Liver (tissue), 9 donors: ENCODE data around the gene MMD. TPM values are rescaled to one million over a fixed set of nuclear protein-coding genes. Genes with fewer than 3 reads are reported as not detected.

Experiments used
- DNase-seq: peaks from one replicate; pipeline ENCODE4 v3.0.0-alpha.2; 2017; ENCODE audit warnings: low spot score
- H3K27ac ChIP-seq, 2 donors: one replicate each; pipeline ENCODE4 v1.7.0; 2013; ENCODE audit warnings: inconsistent platforms in 2 of 2, low read length in 2 of 2, control low read depth in 1 of 2, low read depth in 1 of 2, mild to moderate bottlenecking in 1 of 2
- H3K27me3 ChIP-seq, 4 donors: one replicate each; pipeline versions ENCODE4 v1.6.1 to v1.7.0; 2013; ENCODE audit warnings: low read length in 3 of 4, inconsistent platforms in 1 of 4, mild to moderate bottlenecking in 1 of 4, moderate library complexity in 1 of 4; ENCODE audit not compliant: control insufficient read depth in 4 of 4, insufficient read depth in 4 of 4
- H3K36me3 ChIP-seq, 4 donors: one replicate each; pipeline versions ENCODE4 v1.6.1 to v1.7.0; 2013; ENCODE audit warnings: low read length in 3 of 4, mild to moderate bottlenecking in 3 of 4, low read depth in 1 of 4, moderate library complexity in 1 of 4; ENCODE audit not compliant: control insufficient read depth in 4 of 4, insufficient read depth in 3 of 4
- H3K4me1 ChIP-seq, 4 donors: one replicate each; pipeline versions ENCODE4 v1.6.1 to v1.7.0; 2013; ENCODE audit warnings: low read length in 3 of 4, mild to moderate bottlenecking in 3 of 4, moderate library complexity in 1 of 4; ENCODE audit not compliant: control insufficient read depth in 4 of 4, insufficient read depth in 4 of 4
- H3K4me3 ChIP-seq, 3 donors: one replicate each; pipeline versions ENCODE4 v1.6.1 to v1.7.0; 2013; ENCODE audit warnings: low read length in 3 of 3, control low read depth in 1 of 3, low read depth in 1 of 3, mild to moderate bottlenecking in 1 of 3
- H3K9ac ChIP-seq, 2 donors: one replicate each; pipeline ENCODE4 v1.7.0; 2013; ENCODE audit warnings: low read length in 2 of 2, mild to moderate bottlenecking in 2 of 2, moderate library complexity in 2 of 2, control low read depth in 1 of 2, low read depth in 1 of 2
- H3K9me3 ChIP-seq, 4 donors: one replicate each; pipeline versions ENCODE4 v1.6.1 to v1.7.0; 2013; ENCODE audit warnings: low read length in 3 of 4; ENCODE audit not compliant: control insufficient read depth in 4 of 4
- HNF4A ChIP-seq, 2 donors: conservative IDR thresholded peaks; 2 replicates each; pipeline ENCODE4 v1.6.1; 2016; ENCODE audit warnings: antibody characterized with exemption in 2 of 2, mild to moderate bottlenecking in 2 of 2
- RXRA ChIP-seq, 2 donors: IDR thresholded peaks; 2 replicates each; pipeline ENCODE4 v1.6.1; 2017 to 2018; ENCODE audit warnings: antibody characterized with exemption in 2 of 2, mild to moderate bottlenecking in 1 of 2
- TAF1 ChIP-seq: conservative IDR thresholded peaks from 2 replicates; pipeline ENCODE4 v1.6.1; 2016; ENCODE audit warnings: antibody characterized with exemption, mild to moderate bottlenecking
- WGBS: extraction: QIAGEN DNeasy Blood & Tissue Kit; methylation state at CpG from one replicate; pipeline ENCODE4 v1.1.7; 2013; 5-methylcytosine and 5-hydroxymethylcytosine counted together
- polyA plus RNA-seq, 2 donors: library from polyadenylated mRNA; stranded (reverse) in 1 of 2; unstranded in 1 of 2; fragments of 200-250 nt in 1 of 2; fragments of >200 nt in 1 of 2; fragmentation: Nextera tagmentation in 1 of 2; extraction: Ambion mirVana in 1 of 2; gene quantifications; one replicate each; pipeline versions ENCODE4 v1.2.1 to v1.2.3, GENCODE V29; 2013 to 2015
- total RNA-seq, 2 donors: library from RNA; depleted of rRNA; stranded (reverse); fragments of >200 nt; gene quantifications; one replicate each; pipeline ENCODE4 v1.2.3, GENCODE V29; 2014
- donor health status: healthy.
- donor health status: healthy.
- donor health status: healthy.
- donor health status: healthy.
- donor health status: healthy.

MMD gene
- total and polyA plus RNA-seq, 4 donors = 4.9 to 18.7 (median 11.4) TPM

DNA sequence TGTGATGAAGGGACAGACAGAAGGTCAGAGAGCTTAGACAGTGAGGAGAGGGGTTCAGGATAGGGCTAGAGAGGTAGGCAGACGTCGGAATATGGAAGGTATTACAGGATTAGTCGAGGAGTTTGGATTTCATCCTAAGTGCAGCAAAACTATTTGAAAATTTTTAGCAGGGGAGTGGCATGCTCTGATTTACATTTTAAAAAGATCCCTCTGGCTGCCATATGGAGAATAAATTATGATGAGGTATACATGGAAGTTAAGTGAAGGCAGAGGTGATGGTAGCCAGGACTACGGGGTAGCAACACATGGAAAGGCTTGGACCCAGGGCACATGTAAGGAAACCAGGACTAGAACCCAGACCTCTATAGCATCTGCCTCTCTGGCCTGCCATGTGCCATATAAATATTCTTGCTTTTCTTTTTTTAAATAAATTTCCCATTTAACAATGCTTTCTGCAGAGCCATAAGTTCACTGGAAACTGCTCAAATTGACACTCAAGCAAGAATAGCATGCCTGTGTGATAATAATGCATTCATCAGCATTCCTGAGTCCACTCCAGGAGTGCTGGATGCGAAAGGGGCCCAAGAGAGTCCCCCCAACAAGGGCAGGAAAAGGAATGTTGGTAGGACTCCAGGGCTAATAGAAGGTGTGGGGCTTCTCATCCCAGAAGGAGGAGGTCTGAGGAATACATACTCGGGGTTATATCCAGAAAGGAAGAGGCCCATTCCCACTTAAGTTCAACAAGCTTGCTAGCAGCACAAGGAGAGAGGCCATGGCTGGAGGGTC is 78.6 kb downstream of the MMD start:
- Histone ChIP-seq H3K4me1 (no peaks in the 10 kb centered on the region), H3K4me3 (no peak overlapping the region), H3K27ac (no peak overlapping the region), H3K9me3 (no peaks in the 10 kb centered on the region), H3K9ac (no peak overlapping the region), H3K27me3 (no peaks in the 10 kb centered on the region), H3K36me3 (no peaks in the 10 kb centered on the region)
- no peak for DNase-seq
- WGBS = 94% methylated on average over 6 of the region's 6 CpGs
- TF ChIP-seq TAF1 = no peak
- no peak for TF ChIP-seq HNF4A (conservative IDR thresholded peaks at IDR 0.05)
- TF ChIP-seq RXRA (IDR thresholded peaks at IDR 0.05) = no peak

Other genes with a start within 250 kb of the MMD start
- gene HLF, start 156.9 kb downstream of the MMD start, total RNA-seq = 10 to 100 TPM in 1 of 2 donors, 1 to 10 TPM in 1; 8.0 to 59.3 TPM
- 10 to 100 TPM; 23.5 to 25.7 TPM for gene HLF, start 156.9 kb downstream of the MMD start, polyA plus RNA-seq
- not detected for gene SMIM36, start 89.6 kb upstream of the MMD start, total RNA-seq
- gene SMIM36, start 89.6 kb upstream of the MMD start, polyA plus RNA-seq = not detected